Ovary (tissue), 3 donors: ENCODE data around the gene GON7.
"Not testable (repeated sequence)": the region's sequence is repeated elsewhere in the genome, so short reads cannot be mapped to it uniquely, and the experiment has no call there.

ENCODE experiments used
- CTCF ChIP-seq, 3 donors: fragments of 450-650 bp in 2 of 3; fragments of 200-600 bp in 1 of 3; IDR thresholded peaks; one replicate each; pipeline versions ENCODE4 v1.5.1 to v1.8.0; 2016 to 2022; ENCODE audit warnings: antibody characterized with exemption in 3 of 3, mild to moderate bottlenecking in 1 of 3
- POLR2A ChIP-seq: fragments of 450-650 bp; IDR thresholded peaks from one replicate; pipeline ENCODE4 v1.6.1; 2017; ENCODE audit warnings: antibody characterized with exemption, mild to moderate bottlenecking, moderate library complexity
- donor health status: DM: no; HTN: no; CAD: no.

DNA sequence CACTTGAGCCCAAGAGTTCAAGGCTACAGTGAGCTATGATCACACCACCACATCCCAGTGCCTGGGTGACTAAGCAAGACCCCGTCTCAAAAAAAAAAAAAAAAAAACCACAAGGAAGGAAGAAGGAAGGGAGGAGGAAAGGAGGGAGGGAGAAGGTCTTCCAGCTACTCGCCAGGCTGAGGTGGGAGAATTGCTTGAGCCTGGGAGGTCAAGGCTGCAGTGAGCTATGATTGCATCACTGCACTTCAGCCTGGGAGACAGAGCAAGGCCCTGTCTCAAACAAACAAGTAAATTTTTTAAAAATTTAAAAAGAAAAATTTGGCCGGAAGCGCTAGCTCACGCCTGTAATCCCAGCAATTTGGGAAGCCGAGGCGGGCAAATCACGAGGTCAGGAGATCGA, 38.3 kb downstream of the GON7 start:
- TF ChIP-seq CTCF (IDR thresholded peaks at IDR 0.05); POLR2A: not testable (repeated sequence)
